Thymus (tissue), 11 donors: ENCODE measurements around the gene NEDD9. TPM values are rescaled to one million over a fixed set of nuclear protein-coding genes. Genes with fewer than 3 reads are reported as not detected.

Source experiments
- DNase-seq, 9 donors: peaks; one replicate each; pipeline ENCODE4 v3.0.0-alpha.2; 2013; ENCODE audit warnings: low spot score in 9 of 9, low read depth in 6 of 9, missing footprints in 1 of 9
- H3K27ac ChIP-seq, 2 donors: one replicate each; pipeline ENCODE4 v1.5.1; 2013; ENCODE audit warnings: control low read depth in 1 of 2, low read depth in 1 of 2, low read length in 1 of 2, mild to moderate bottlenecking in 1 of 2, moderate library complexity in 1 of 2
- H3K27me3 ChIP-seq, 2 donors: one replicate each; pipeline ENCODE4 v1.5.1; 2013; ENCODE audit warnings: low read length in 1 of 2; ENCODE audit not compliant: control insufficient read depth in 2 of 2, insufficient read depth in 1 of 2
- H3K36me3 ChIP-seq, 2 donors: one replicate each; pipeline ENCODE4 v1.5.1; 2013; ENCODE audit warnings: low read length in 1 of 2, mild to moderate bottlenecking in 1 of 2, moderate library complexity in 1 of 2; ENCODE audit not compliant: control insufficient read depth in 2 of 2, insufficient read depth in 2 of 2
- H3K4me1 ChIP-seq, 2 donors: one replicate each; pipeline ENCODE4 v1.5.1; 2013; ENCODE audit warnings: low read length in 2 of 2; ENCODE audit not compliant: control insufficient read depth in 2 of 2, insufficient read depth in 2 of 2
- H3K4me3 ChIP-seq, 2 donors: one replicate each; pipeline ENCODE4 v1.5.1; 2013; ENCODE audit warnings: low read length in 2 of 2, control low read depth in 1 of 2, mild to moderate bottlenecking in 1 of 2
- H3K9me3 ChIP-seq, 2 donors: one replicate each; pipeline ENCODE4 v1.5.1; 2013; ENCODE audit warnings: low read length in 1 of 2, mild to moderate bottlenecking in 1 of 2; ENCODE audit not compliant: control insufficient read depth in 2 of 2, insufficient read depth in 1 of 2
- WGBS: extraction: QIAGEN DNeasy Blood & Tissue Kit; methylation state at CpG from one replicate; pipeline ENCODE4 v1.1.7; 2013; 5-methylcytosine and 5-hydroxymethylcytosine counted together
- polyA plus RNA-seq: library from polyadenylated mRNA; stranded (reverse); fragments of 200-250 nt; gene quantifications from one replicate; pipeline ENCODE4 v1.2.3, GENCODE V29; 2013
- total RNA-seq: library from RNA; stranded (reverse); fragments of 120-200 nt; gene quantifications from one replicate; pipeline ENCODE4 v1.2.4, GENCODE V29; 2013
- donor health status: healthy.

Gene NEDD9
- total and polyA plus RNA-seq, 2 donors = 15.0 to 29.4 TPM

GRCh38 chr6:11217360-11218101 is 14.9 kb downstream of the NEDD9 start:
- no peaks in the 10 kb centered on the region for H3K9me3 ChIP-seq
- peaks cover 10 to 16% of the 10 kb centered on the region in 2 donors for H3K36me3 ChIP-seq
- H3K27me3 ChIP-seq = no peaks in the 10 kb centered on the region
- WGBS = 65% methylated on average over 4 of the region's 4 CpGs
- peak overlapping the region; percentile 3 to 20 for H3K27ac ChIP-seq
- no peak overlapping the region for H3K4me3 ChIP-seq
- H3K4me1 ChIP-seq = peaks cover 53 to 79% of the 10 kb centered on the region in 2 donors
- peak in 2 of 9 donors; percentile 36 to 65 for DNase-seq

GRCh38 chr6:11215773-11216172 is 16.7 kb downstream of the NEDD9 start:
- DNase-seq = no peak
- Histone ChIP-seq H3K9me3 (no peaks in the 10 kb centered on the region), H3K4me3 (no peak overlapping the region), H3K27ac (no peak overlapping the region), H3K27me3 (no peaks in the 10 kb centered on the region), H3K4me1 (peaks cover 63 to 80% of the 10 kb centered on the region in 2 donors), H3K36me3 (peaks cover 10 to 19% of the 10 kb centered on the region in 2 donors)
- WGBS = 96% methylated on average over 7 of the region's 7 CpGs

GRCh38 chr6:11214901-11215300 is 17.6 kb downstream of the NEDD9 start:
- H3K4me1 ChIP-seq = peaks cover 71 to 84% of the 10 kb centered on the region in 2 donors
- no peak overlapping the region for H3K27ac ChIP-seq
- DNase-seq = no peak
- no peaks in the 10 kb centered on the region for H3K27me3 ChIP-seq
- H3K9me3 ChIP-seq = no peaks in the 10 kb centered on the region
- no peak overlapping the region for H3K4me3 ChIP-seq
- 98% methylated on average over 9 of the region's 9 CpGs for WGBS
- H3K36me3 ChIP-seq = peaks cover 10 to 21% of the 10 kb centered on the region in 2 donors

- peaks cover 10 to 24% of the 10 kb centered on the region in 2 donors for H3K36me3 ChIP-seq
- H3K4me1 ChIP-seq = peaks cover 76 to 86% of the 10 kb centered on the region in 2 donors
- no peaks in the 10 kb centered on the region for H3K27me3 ChIP-seq
- no peak for DNase-seq
- H3K27ac ChIP-seq = no peak overlapping the region
- no peaks in the 10 kb centered on the region for H3K9me3 ChIP-seq
- 94% methylated on average over 16 of the region's 16 CpGs for WGBS
- no peak overlapping the region for H3K4me3 ChIP-seq
Measured at GRCh38 chr6:11214084-11214833, 18.2 kb downstream of the NEDD9 start.

GRCh38 chr6:11213422-11214021 is 18.9 kb downstream of the NEDD9 start:
- H3K27ac ChIP-seq = peak overlapping the region; percentile 10 to 32
- H3K4me1 ChIP-seq = peaks cover 73 to 82% of the 10 kb centered on the region in 2 donors
- H3K9me3 ChIP-seq = no peaks in the 10 kb centered on the region
- peaks cover 10 to 21% of the 10 kb centered on the region in 2 donors for H3K36me3 ChIP-seq
- DNase-seq = no peak
- H3K27me3 ChIP-seq = no peaks in the 10 kb centered on the region
- H3K4me3 ChIP-seq = no peak overlapping the region
- 97% methylated on average over 12 of the region's 12 CpGs for WGBS

- WGBS = 93% methylated on average over 4 of the region's 4 CpGs
- no peak overlapping the region for H3K4me3 ChIP-seq
- no peak overlapping the region for H3K27ac ChIP-seq
- no peaks in the 10 kb centered on the region for H3K9me3 ChIP-seq
- H3K27me3 ChIP-seq = no peaks in the 10 kb centered on the region
- H3K36me3 ChIP-seq = peaks cover 10 to 21% of the 10 kb centered on the region in 2 donors
- no peak for DNase-seq
- H3K4me1 ChIP-seq = peaks cover 74 to 82% of the 10 kb centered on the region in 2 donors
Measured at GRCh38 chr6:11212664-11213063, 19.8 kb downstream of the NEDD9 start.

- H3K4me3 ChIP-seq = peak overlapping the region in 1 of 2 donors; percentile 1
- no peaks in the 10 kb centered on the region for H3K27me3 ChIP-seq
- H3K9me3 ChIP-seq = no peaks in the 10 kb centered on the region
- peak in 3 of 9 donors; percentile 53 to 81 (median 59) for DNase-seq
- H3K36me3 ChIP-seq = peaks cover 10 to 32% of the 10 kb centered on the region in 2 donors
- peak overlapping the region; percentile 78 to 85 for H3K27ac ChIP-seq
- peaks cover 69 to 80% of the 10 kb centered on the region in 2 donors for H3K4me1 ChIP-seq
- 36% methylated on average over 2 of the region's 2 CpGs for WGBS
Measured at GRCh38 chr6:11211254-11211653, 21.2 kb downstream of the NEDD9 start.

- Histone ChIP-seq H3K27ac (peak overlapping the region; percentile 78 to 85), H3K4me3 (no peak overlapping the region), H3K36me3 (peaks cover 10 to 32% of the 10 kb centered on the region in 2 donors), H3K4me1 (peaks cover 67 to 77% of the 10 kb centered on the region in 2 donors), H3K9me3 (no peaks in the 10 kb centered on the region), H3K27me3 (no peaks in the 10 kb centered on the region)
- 86% methylated on average over 2 of the region's 2 CpGs for WGBS
- no peak for DNase-seq
Measured at GRCh38 chr6:11210386-11211138, 21.9 kb downstream of the NEDD9 start.
